ENCODE data around the gene MPHOSPH10. TPM values are rescaled to one million over a fixed set of nuclear protein-coding genes. Genes with fewer than 3 reads are reported as not detected.
"Not testable (repeated sequence)": the region's sequence is repeated elsewhere in the genome, so short reads cannot be mapped to it uniquely, and the experiment has no call there.

Gene MPHOSPH10
- total RNA-seq, 2 experiments from 2014 or later = 58.9 to 63.9 TPM

DNA sequence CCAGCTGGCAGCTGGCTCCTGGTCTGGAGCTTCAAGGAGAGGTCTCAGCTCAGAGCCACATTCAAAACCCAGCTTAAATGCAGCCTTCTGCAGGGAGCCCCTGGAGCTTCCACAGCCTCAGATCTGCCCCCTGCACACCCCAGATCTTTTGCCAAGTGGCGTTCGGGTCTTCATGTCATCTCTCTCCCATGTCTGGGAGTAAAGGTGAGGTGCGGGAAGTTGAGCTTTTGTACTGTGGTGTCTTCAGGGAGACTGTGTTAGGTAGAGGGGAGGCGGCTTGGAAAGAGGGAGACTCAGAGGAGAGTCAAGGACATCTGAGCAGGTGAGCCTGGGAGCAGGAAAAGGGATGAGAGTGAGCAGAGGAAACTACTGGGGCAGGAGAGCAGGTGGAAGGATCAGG lies 25.4 kb downstream of the MPHOSPH10 start:
- CTCF ChIA-PET = interaction anchor here (0.6 kb wide), 2 partner anchors 114 to 373 kb away, joined by 3 read pairs; no protein-coding TSS in a partner anchor
- POLR2A ChIA-PET = no interaction called here

DNA sequence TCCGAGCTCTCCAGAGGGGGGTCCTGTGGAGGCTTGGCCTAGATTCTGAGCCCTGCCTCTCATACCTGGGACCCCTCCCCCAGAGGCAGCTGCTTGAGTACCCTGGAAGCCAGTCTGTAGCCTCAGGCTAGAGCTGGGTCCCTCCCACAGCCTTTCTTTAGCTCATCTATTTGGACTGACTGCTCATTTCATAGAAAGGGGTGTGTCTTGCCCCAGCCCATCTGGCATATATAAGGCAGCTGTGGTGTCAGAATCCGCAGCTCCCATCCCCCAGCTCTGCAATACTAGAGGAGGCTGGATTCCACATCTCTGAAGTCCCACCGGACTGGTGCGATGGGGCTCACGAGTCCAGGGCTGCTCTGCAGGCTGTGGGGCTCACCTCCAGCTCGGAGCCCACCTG lies 26.1 kb downstream of the MPHOSPH10 start:
- POLR2A ChIA-PET = no interaction called here
- CTCF ChIA-PET = interaction anchor here (1.3 to 1.7 kb wide), 2 partner anchors 20 to 143 kb away, joined by 3 read pairs; no protein-coding TSS in a partner anchor

DNA sequence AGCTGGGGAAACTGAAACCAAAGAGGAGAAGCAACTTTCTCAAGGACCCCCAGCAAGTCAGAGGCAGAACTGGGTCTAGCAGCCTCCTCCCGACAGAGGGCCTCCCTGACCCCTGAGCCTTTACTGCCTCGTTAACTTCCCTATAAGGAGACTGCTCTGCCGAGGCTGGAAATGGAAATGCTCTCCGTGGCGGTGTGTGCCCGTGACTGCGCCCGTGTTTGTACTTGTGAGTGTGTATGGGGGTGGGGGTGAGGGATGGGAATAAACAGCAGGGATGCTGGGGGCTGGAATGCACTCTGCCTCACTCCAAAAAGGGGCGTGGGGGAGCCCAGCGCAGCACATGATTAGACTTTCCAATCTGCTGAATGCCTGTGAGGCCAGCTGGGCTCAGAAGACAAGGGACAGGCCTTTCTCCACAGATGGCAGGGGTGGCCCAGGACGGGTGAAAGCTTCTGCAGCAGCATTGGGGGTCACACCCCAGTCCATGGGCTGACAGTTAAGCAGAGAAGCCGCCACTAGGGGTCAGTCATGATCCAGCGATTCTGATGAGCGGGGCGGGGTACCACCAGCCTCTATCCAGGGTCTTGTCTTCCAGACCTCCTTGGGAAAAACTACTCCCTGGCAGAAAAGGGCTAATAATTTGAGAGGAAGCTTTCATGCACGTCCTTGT lies 26.8 kb downstream of the MPHOSPH10 start:
- POLR2A ChIA-PET = no interaction called here
- CTCF ChIA-PET = interaction anchor here (0.7 to 1.7 kb wide), 3 partner anchors 13 to 143 kb away, joined by 3 read pairs; no protein-coding TSS in a partner anchor

DNA sequence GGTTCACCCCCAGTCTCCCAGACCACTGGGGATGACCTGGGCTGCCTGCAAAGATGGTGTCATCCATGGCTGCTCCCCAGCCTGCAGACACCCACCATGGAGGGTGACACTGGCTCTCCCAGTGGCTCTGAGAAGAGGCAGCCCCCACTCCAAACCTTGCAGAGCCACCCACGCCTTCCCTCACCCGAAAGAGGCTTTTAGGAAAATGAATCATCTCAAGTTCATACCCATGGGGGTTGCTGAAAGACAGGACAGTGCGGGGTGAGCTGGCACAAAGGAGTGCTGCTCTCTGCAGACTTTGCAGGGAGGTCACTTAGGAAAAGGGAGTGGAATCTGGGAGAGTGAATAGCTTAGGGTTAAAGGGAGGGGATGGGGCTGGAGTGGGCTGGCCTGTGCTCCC lies 36.4 kb downstream of the MPHOSPH10 start:
- POLR2A ChIA-PET = no interaction called here
- CTCF ChIA-PET = interaction anchor here (0.6 kb wide), 1 partner anchor 346 kb away, joined by 3 read pairs; no protein-coding TSS in a partner anchor

DNA sequence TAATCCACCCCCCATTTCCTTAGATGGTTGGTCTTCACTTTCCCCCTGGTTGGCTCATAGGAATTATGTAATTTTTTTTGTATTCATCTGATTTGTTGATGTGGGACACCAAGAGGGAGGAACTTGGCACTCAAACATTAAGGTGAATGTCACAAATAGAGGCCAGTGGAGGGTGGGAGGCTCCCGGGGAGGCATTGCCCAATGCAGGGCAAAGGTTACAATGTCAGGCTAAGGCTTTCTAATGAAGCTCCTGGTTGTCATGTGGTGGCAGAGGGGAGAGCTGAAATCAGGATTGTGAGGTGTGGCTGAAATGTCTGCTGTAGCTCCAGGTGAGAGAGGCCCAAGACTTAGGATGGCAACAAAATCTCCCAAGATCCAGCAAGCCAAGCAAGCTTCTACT lies 42.7 kb downstream of the MPHOSPH10 start:
- CTCF ChIA-PET = no interaction called here
- POLR2A ChIA-PET = no interaction called here

DNA sequence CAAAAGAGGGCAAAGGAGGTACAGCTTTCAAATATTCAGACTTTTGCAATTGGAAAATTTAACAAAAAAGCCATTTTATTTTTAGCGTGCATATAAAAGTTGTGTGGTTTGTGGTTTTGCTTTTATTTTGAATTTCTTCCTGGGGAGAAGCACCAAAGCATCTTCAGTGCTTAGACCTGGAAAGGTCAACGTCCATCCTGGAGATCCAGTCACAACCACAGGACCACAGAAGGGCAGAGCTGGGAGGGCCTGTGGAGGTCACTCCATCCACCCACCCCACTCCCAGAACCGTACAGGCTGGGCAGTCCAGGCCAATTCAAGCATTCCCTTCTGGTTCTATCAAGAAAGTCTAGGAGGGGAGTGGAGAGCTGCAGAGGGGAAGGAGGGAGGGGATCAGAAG lies 43.8 kb downstream of the MPHOSPH10 start:
- ChIA-PET POLR2A (no interaction called here), CTCF (no interaction called here)

DNA sequence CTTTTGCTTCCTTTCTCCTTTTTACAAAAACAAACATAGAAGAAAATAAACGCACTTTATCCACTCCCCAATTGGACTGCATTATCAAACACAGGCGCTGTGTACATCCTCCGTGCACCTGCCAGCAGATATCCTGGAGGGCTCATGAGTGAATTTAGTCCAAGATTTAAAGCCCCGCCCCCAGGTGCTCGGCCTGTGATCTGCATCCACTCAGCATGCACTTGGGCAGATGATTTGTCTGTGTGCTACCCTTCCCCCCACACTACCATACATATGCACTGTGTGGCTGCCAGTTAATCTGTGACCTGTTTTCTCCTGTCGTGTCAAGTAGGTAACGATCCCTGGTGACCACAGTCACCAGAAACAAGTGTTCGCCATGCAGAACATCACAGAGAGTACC lies 48.4 kb downstream of the MPHOSPH10 start:
- CTCF ChIA-PET, POLR2A ChIA-PET: not testable (repeated sequence)

DNA sequence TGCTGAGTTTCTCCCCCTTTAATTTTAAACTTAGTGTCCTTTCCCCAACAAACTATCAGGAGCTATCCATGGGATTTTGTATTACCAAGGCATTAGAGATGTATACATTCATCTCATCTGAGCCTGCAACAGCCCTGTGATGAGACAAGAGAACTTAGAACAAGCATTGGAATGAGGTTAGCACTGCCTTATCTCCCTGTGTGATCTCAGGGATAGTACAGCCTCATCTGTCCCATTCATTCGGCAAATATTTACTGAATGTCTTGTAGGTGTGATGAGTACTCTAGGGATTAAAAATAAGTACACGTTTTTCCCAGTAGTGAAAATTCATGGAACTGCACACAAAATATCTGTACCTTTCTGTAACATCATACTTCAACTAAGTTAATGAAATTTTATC lies 50.9 kb downstream of the MPHOSPH10 start:
- POLR2A ChIA-PET = no interaction called here
- CTCF ChIA-PET = no interaction called here

DNA sequence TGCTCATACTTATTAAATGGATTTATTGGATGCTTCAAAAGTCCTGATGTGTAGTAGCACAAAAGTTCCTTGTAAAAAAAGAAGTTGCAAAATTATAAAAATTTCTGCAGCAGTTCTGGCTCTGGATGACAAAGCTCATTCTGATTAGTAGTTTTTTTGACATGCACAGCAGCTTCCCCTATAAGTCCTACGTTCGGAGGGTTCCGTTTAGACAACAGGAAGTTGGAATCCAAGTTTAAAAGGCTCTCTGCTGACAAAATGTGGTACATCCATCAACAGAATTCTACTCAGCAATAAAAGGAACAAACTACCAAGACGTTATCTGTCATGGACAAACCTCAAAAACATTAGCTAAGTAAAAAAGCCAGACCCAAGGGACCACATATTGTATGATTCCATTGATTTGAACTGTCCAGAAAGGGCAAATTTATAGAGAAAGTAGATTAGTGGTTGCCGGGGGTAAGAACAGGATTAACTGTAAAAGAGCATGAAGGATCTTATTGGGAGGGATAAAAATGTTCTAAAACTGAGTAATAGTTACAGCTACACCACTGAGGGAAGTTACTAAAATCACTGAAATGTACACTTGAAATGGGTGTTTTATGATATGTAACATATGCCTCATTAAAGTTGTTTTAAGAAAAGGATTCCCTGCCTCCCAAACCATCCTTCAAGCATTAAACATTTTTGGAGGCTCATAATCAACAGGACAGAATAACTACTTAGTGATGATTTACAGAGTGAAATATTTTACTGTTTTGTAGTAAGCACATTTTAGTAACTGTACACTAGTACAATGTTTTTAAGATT lies 53.1 kb downstream of the MPHOSPH10 start:
- CTCF ChIA-PET = not testable (repeated sequence)

DNA sequence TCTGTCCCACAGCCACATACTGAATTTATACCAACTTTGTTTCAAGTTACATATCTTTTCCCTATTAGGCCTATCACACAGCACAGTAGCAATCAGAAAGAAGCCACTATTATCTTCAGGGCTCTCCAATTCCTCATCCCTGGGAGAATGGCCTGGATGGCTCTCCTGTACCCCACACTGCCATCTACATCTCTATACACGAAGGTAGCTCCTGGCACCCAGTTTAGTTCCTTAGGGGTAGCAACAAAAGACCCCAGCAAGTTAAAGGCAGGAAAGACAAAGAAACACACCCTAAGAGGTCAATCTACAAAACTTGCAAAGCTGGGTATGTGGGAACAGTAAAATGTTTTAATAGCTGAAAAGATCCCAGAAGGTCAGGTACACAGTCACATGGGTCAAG lies 56.5 kb downstream of the MPHOSPH10 start:
- CTCF ChIA-PET = no interaction called here
- POLR2A ChIA-PET = interaction anchor here (0.6 kb wide), 1 partner anchor 32 kb away, joined by 5 read pairs; no protein-coding TSS in a partner anchor

More for the DNA sequence above, 53.1 kb downstream of the MPHOSPH10 start:
- POLR2A ChIA-PET = not testable (repeated sequence)

DNA sequence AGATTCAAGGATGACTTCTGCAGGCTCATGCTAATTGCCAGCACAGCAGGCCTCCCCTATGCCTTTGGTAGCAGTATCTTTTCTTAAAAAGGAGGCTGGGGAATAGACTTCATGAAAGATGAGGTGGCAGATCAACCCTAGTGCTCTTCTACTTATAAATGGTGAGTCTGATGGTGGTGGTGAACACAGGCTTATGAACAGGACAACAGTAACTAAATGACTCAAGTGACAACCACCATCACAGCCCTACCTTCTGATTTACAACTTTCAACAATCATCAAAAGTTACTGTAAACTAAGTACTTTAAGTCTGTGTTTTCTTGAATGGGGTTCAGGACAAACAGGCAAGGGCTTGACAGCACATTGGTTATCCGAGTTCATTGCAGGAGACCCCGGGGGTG lies 57.2 kb downstream of the MPHOSPH10 start:
- ChIA-PET CTCF (no interaction called here), POLR2A (no interaction called here)

DNA sequence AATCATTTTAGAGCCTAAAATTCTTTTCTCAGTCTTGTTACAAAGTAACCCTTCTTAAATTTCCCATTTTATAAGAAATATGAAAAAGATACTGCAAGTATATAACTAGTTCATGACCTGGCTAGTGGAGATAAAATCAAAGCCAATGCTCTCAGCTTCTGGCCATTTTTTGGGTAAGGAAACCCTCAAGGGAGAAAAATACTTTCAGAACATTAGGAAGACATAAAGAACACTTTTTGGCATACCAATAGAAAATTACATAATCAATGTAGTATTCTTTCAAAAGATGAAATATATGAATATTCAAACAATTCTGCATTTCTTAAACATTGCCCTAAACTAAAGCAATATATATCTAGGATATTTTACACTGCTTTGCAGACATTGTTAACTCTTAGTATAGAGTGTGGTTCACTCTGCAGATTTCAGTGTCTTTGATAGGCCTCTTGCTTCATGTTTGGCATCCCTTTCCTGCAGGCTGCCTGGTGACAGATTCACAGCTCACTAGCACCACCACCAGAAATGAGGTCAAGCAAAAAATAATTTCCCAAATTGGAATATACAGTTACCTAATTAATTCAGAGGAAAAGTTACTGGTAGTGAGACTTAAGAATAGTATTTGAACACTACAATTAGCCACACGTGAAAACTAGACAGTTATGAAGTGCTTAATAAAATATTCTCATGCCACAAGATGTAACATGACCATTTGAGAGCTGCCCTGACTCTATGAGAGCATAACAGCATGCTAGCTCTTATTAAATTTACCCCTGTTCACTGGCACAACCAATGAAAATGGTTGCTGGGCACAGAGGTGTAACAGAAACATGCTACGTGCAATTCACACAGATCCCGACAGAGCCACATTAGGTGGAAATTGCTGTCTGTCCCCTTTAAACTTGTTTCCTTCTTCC lies 60.5 kb downstream of the MPHOSPH10 start:
- CTCF ChIA-PET = no interaction called here
- POLR2A ChIA-PET = no interaction called here

DNA sequence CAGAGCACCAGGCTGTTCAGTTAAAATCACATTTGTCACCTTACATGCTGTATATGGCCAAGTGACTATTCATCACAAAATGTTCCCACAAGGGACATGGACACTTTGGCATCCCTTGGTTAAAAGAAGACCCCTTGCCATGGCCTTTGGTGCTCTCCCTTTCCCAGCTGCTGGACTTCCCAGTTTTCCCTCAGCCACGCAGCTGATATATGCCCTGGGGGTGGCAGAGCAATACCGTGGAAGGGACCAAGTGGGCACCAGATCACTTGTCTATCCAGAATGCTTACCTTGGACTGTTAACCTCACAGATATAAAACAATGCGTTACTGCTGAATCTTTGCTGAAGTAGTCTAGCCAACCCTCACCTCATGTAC lies 61.1 kb downstream of the MPHOSPH10 start:
- ChIA-PET POLR2A (no interaction called here), CTCF (no interaction called here)

Other genes starting within 250 kb of the MPHOSPH10 start
- not detected for gene VAX2, start 230.1 kb upstream of the MPHOSPH10 start, total RNA-seq
- not detected for gene ATP6V1B1, start 194.7 kb upstream of the MPHOSPH10 start, total RNA-seq
- not detected for gene ANKRD53, start 152.0 kb upstream of the MPHOSPH10 start, total RNA-seq
- gene TEX261, start 135.8 kb upstream of the MPHOSPH10 start, total RNA-seq = 10 to 100 TPM; 90.2 to 90.7 TPM
- gene NAGK, start 62.0 kb upstream of the MPHOSPH10 start, total RNA-seq = 10 to 100 TPM; 58.9 to 67.9 TPM
- 10 to 100 TPM; 12.4 to 13.7 TPM for gene MCEE, start 405 bp upstream of the MPHOSPH10 start, total RNA-seq
- gene PAIP2B, start 96.5 kb downstream of the MPHOSPH10 start, total RNA-seq = 1 to 10 TPM; 1.7 to 1.9 TPM
- gene ZNF638, start 201.1 kb downstream of the MPHOSPH10 start, total RNA-seq = 10 to 100 TPM; 75.8 to 76.0 TPM

Measured in activated CD8-positive, alpha-beta memory T cell treated with anti-CD3 and anti-CD28 coated beads for 36 hours (primary cell).